NCI-H2227 (cell line): Measurements from ENCODE around the gene MSH2.
A peak's percentile ranks its signal among the peaks of the same experiment; 100 is the strongest.
"Not testable (repeated sequence)": the region's sequence is repeated elsewhere in the genome, so short reads cannot be mapped to it uniquely, and the experiment has no call there.

Source experiments
- DNase-seq: peaks from one replicate; lab custom pipeline; 2025; ENCODE audit not compliant: unreplicated experiment; lab: John Stamatoyannopoulos, UW

MSH2 gene

DNA sequence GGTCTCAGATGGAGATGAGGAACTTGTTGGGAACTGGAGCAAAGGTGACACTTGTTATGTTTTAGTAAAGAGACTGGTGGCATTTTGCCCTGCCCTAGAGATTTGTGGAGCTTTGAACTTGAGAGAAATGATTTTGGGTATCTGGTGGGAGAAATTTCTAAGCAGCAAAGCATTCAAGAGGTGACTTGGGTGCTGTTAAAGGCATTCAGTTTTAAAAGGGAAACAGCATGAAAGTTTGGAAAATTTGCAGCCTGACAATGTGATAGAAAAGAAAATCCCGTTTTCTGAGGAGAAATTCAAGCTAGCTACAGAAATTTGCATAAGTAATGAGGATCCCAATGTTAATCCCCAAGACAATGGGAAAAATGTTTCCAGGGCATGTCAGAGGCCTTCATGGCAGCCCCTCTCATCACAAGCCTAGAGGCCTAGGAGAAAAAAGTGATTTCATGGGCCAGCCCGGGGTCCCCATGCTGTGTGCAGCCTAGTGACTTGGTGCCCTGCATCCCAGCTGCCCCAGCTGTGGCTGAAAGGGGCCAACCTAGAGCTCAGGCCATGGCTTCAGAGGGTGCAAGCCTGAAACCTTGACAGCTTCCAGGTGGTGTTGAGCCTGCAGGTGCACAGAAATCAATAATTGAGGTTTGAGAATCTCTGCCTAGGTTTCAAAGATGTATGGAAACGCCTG is 3.8 kb downstream of the MSH2 start:
- not testable (repeated sequence) for DNase-seq

- not testable (repeated sequence) for DNase-seq
Observed at GRCh38 chr2:47407976-47408375, 5.0 kb downstream of the MSH2 start.

- DNase-seq: no peak
Observed at GRCh38 chr2:47414682-47415458, 11.9 kb downstream of the MSH2 start.

- no peak for DNase-seq
Observed at GRCh38 chr2:47420214-47420613, 17.3 kb downstream of the MSH2 start.

GRCh38 chr2:47420683-47421082 is 17.7 kb downstream of the MSH2 start:
- DNase-seq: not testable (repeated sequence)

DNA sequence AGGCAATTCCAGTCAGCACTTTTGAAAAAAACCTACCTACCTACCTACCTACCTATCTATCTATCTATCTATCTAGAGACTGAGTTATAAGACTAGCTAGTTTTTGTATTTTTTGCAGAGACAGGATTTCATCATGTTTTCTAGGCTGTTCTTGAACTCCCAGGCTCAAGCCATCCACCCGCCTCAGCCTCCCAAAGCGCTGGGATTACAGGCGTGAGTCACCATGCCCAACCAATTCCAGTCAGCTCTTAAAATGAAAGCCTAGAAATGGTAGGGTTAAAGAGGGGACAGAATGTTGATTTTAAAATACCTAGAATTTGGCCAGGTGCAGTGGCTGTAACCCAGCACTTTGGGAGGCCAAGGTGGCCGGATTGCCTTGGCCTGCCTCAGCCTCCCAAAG is 19.1 kb downstream of the MSH2 start:
- no peak for DNase-seq

GRCh38 chr2:47422560-47422959 is 19.6 kb downstream of the MSH2 start:
- DNase-seq: no peak

GRCh38 chr2:47426786-47427185 is 23.8 kb downstream of the MSH2 start:
- DNase-seq: no peak

DNA sequence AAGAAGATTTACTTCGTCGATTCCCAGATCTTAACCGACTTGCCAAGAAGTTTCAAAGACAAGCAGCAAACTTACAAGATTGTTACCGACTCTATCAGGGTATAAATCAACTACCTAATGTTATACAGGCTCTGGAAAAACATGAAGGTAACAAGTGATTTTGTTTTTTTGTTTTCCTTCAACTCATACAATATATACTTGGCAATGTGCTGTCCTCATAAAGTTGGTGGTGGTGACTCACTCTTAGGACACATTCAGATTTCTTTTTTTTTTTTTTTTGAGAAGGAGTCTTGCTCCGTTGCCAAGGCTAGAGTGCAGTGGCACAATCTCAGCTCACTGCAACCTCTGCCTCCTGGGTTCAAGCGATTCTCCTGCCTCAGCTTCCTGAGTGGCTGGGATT is 26.8 kb downstream of the MSH2 start:
- no peak for DNase-seq

GRCh38 chr2:47433006-47433405 is 30.1 kb downstream of the MSH2 start:
- DNase-seq: not testable (repeated sequence)

DNA sequence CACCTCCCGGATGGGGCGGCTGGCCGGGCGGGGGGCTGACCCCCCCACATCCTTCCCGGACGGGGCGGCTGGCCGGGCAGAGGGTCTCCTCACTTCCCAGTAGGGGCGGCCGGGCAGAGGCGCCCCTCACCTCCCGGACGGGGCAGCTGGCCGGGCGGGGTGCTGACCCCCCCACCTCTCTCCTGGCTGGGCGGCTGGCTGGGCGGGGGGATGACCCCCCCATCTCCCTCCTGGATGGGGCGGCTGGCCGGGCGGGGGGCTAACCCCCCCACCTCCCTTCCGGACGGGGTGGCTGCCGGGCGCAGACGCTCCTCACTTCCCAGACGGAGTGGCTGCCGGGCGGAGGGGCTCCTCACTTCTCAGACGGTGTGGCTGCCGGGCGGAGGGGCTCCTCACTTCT is 30.5 kb downstream of the MSH2 start:
- not testable (repeated sequence) for DNase-seq

DNA sequence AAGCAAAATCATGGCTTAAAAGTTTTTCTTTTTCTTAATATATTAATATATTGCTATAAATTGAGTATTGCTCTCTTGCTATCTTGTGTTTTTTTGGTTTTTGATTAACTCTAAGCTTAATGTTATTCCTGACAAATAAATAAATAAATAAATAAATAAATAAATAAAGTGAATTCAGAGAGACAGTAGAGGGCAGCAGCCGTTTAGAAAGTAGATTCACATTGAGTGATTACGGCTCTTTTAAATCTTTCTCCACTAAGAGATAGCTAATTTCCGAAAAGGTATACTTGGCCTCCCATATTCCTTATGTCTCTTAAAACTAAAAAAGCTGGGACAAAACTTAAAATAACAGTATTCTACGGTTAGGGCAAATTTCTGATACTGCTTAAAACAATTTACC is 34.3 kb downstream of the MSH2 start:
- peak; percentile 42 for DNase-seq

DNA sequence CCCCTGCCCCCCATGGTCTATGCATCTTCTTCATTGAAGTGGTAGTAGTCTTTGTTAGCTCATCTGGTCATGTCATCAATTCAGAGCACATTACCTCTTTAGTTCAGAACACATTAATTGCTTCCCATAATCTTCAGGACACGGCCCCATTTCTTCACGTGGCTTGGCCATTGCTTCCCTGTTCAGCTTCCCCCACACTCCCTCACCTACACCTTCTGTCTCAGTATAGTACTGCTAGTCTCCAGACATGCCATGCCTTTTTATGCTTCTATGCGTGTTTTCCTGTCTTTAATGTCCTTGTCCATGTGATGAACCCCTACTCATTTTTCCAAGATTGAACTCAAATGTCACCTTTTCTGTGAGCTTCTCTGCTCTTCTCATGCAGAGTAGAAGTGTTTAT is 35.1 kb downstream of the MSH2 start:
- DNase-seq: no peak

DNA sequence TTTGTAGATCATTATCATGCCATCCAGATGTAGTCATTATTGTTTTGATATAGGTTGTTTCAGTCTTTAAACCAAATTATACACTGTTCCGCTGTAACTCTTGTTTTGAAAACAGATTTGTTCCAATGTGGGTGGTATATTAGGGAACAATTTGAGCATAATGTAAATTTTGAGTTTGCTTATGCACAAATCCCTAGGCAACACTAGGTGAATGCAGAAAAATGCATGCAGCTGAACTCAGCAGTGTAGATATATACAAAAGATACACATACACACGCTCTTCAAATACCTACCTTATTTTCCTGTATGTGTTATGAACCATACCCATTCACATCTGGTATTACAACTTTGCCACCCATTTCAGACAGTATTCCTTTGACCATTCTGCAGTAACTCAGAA is 35.8 kb downstream of the MSH2 start:
- DNase-seq: no peak

- DNase-seq: no peak
Observed at GRCh38 chr2:47451790-47452189, 48.8 kb downstream of the MSH2 start.

DNA sequence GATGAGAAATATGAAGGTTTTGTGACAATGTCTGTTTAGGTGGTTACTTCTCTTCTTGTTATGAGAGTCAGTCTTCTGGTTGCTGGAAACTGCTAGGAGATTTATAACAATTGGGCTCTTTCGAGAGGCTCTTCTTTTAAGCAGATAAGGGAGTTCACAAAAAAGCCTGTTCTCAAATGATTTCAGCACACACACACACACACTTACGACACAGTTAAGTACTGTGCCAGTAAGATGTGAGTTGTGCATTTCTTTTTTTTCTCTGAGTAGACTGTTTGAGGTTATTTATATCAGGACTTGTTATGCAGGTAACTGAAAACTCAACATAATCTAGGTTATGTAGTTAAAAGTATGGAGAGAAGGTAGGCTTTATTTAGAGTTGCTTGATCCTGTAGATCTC is 49.8 kb downstream of the MSH2 start:
- no peak for DNase-seq

- DNase-seq: not testable (repeated sequence)
Observed at GRCh38 chr2:47454818-47455217, 51.9 kb downstream of the MSH2 start.

DNA sequence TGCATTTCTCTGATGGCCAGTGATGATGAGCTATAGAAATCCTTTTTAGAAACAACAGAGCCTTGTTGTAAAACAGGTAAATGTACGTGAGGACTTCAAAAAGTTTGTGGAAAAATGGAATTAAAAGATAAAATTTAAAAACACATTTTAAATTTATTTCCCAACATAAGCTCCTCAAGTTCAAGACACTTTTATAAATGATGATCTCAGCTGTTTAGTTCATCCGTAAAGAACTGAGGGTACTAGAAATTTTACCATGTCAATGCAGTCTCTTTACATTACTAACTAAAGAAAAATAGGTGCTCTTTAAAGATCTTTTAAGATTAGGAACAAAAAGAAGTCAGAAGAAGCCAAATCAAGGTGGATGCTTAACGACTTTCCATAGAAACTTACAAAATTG is 52.5 kb downstream of the MSH2 start:
- DNase-seq: no peak

GRCh38 chr2:47456851-47457250 is 53.9 kb downstream of the MSH2 start:
- DNase-seq: no peak

GRCh38 chr2:47457268-47457667 is 54.3 kb downstream of the MSH2 start:
- no peak for DNase-seq

DNA sequence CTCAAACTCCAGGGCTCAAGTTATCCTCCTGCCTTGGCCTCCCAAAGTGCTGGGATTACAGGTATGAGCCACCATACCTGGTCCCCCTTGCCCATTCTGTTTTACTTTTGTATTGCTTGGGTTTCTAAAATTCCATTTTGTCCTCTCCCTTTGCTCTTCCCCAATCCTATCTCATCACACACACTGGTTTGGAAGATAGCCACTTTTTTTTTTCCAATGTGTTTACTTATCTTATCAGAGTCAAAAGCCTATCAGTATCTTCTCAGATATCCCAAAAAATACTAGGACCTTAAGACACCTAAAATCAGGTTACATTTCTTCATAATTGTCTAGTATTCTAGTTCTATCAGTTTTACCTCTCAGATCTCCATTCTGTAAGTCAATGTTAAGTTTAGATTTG is 56.1 kb downstream of the MSH2 start:
- no peak for DNase-seq

DNA sequence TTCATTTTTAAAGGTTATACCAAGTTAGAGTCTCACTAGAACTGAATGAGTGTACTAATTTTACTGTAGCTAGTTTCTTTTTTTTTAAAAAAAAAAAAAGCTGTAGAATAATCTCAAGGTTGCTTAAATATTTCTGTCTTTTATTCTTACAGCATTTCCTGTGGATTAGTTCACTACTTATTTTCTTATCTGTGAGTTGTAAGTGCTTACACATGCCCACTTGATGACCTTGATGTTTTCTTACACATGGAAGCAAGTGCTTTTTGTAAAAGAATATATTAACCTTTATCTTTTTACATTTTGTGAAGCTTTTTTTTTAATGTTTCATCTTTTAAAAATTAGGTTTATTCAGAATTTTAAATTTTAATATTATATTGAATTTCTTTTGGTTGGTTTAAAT is 57.8 kb downstream of the MSH2 start:
- no peak for DNase-seq
